AG10803 (cell line): ENCODE results near the gene FSTL3.

Experiments used
- DNase-seq: peaks from one replicate; pipeline ENCODE4 v3.0.0; 2010; ENCODE audit warnings: low read depth
- H3K4me3 ChIP-seq: 2 replicates; pipeline ENCODE4 v1.5.1; 2011; ENCODE audit warnings: mild to moderate bottlenecking, low read length, control low read depth
- TF ChIP-seq, protein P1 (sequence below): conservative IDR thresholded peaks from 2 replicates; pipeline ENCODE4 v1.5.1; 2011; ENCODE audit warnings: mild to moderate bottlenecking, low read length, control low read depth, inconsistent platforms

FSTL3 gene

GRCh38 chr19:676007-676338 lies 219 bp upstream of the FSTL3 start:
- TF ChIP-seq, protein P1, sequence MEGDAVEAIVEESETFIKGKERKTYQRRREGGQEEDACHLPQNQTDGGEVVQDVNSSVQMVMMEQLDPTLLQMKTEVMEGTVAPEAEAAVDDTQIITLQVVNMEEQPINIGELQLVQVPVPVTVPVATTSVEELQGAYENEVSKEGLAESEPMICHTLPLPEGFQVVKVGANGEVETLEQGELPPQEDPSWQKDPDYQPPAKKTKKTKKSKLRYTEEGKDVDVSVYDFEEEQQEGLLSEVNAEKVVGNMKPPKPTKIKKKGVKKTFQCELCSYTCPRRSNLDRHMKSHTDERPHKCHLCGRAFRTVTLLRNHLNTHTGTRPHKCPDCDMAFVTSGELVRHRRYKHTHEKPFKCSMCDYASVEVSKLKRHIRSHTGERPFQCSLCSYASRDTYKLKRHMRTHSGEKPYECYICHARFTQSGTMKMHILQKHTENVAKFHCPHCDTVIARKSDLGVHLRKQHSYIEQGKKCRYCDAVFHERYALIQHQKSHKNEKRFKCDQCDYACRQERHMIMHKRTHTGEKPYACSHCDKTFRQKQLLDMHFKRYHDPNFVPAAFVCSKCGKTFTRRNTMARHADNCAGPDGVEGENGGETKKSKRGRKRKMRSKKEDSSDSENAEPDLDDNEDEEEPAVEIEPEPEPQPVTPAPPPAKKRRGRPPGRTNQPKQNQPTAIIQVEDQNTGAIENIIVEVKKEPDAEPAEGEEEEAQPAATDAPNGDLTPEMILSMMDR: no peak
- DNase-seq: no peak
- peak overlapping the region; percentile 46 for H3K4me3 ChIP-seq

DNA sequence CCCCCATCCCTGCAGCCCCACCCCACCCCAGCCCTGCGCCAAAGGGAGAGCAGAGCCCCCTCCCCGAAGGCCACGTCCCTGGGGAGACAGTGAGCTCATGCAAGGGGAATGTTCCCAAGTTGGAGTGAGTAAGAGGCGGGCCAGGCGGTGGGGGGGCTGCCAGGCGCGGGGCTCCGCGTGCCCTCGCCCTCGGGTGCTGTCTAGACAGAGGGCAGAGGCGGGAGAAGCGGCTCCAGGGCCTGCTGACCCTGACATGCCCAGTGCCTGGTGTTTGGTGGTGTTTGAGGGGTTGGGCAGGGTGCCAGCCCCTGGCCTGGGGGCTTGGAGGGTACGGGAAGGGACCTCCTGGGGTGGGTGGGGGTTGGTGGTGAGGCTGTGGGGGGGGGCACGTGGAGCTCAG lies 1.0 kb downstream of the FSTL3 start:
- TF ChIP-seq, protein P1: no peak
- H3K4me3 ChIP-seq: peak overlapping the region; percentile 86
- DNase-seq: peak; percentile 82

DNA sequence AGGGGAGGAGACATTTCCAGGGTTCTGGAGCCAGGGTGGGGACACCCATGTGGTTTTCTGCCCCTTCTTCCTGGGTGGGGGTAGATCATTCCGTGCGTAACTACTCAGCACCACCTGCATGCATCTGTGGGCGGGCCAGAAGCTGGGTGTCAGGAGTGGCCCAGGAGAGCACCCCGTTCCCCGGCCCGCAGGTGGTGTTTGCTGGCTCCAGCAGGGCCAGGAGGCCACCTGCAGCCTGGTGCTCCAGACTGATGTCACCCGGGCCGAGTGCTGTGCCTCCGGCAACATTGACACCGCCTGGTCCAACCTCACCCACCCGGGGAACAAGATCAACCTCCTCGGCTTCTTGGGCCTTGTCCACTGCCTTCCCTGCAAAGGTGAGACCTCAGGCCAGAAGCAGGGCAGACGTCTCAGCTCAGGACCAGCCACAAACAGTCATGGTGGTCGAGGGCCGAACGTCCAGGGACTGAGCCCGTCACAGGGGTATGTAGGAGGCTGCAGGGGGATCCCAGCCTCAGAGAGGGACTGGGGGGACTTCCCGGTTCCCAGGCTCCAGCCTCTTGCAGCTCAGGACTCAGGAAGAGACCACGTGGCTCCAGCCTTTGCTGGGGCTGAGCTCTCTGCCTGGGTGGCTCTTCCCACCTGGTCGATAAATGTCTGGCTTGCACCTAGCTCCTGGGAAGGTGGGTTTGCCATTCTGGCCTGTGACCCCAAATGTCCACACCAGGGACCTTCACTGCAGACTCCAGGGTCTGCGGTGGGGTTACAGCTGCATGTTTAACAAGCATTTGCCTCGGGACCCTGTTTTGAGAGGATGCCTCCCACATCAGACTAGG lies 1.6 kb downstream of the FSTL3 start:
- TF ChIP-seq, protein P1: no peak
- peak overlapping the region; percentile 86 for H3K4me3 ChIP-seq

DNA sequence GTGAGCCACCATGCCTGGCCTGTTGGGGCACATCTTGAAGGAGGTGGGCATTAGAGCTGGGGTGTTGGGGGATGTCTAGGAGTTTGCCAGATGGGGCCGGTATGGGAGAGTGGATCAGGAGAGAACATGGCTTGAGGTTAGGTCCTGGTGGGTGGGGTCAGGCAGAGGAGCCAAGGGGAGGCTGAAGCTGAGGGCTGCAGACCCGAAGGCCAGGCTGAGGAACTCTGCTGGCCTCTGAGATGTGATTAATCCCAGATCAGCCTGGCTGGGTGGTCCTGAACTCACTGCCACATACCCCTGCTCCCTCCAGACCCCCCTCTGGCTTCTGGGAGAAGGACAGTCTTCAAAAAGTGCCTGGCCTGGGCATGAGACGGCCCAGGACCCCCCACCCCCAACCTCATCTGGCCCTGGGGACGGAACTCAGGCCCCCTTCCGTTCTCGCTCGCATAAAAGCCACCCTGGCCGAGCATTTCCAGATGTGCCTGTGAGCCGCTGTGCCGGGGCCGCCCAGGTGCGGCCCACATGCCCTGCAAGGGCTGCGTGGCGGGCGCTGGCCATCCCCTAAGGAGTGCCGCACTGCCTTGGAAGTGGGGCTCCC lies 2.7 kb downstream of the FSTL3 start:
- TF ChIP-seq, protein P1: no peak
- no peak for DNase-seq
- H3K4me3 ChIP-seq: peak overlapping the region; percentile 58

More for the DNA sequence above, 1.6 kb downstream of the FSTL3 start:
- DNase-seq: no peak

DNA sequence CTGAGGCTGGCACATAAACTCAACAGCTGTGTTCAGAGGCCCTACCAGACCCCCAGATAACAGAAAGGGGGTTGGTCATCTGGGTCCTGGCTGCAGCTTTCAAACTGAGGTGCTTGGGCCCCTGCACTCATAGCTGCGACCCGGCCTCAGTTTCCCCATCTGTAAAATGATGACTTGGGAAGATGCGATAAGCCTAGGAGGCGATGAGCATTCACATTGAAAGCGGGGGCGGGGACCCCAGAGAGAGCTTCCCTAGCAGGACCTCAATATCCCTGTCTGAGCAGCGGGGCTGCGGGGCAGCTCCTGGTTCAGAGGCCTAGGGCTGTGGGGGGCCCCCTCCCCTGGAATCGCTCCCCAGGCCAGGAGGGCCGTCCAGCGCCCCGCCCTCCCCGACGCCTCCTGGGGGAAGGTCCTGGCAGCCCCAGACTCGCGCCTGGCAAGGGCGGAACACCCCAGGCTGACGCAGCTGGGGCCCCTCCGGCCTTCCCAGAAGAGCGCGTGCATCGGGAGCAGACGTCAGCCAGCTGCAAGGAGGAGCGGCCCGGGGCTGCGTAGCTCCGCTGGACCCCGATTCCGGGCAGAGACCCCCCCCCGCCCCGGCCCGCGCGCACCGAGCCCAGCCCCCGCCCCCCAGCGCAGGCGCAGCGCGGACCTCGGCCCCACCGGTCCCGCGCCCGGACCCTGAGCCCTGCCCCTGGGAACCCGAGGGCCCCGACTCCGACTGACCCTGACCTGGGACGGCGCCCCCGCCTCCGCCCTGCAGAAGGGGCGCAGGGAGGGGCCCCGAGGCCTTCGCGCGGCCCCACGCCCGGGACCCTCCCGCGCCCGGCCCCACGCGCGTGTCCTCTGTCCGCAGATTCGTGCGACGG lies 3.5 kb downstream of the FSTL3 start:
- peak; percentile 72 for DNase-seq
- TF ChIP-seq, protein P1: no peak

GRCh38 chr19:680287-681028 lies 4.3 kb downstream of the FSTL3 start:
- peak overlapping the region; percentile 62 for H3K4me3 ChIP-seq
- TF ChIP-seq, protein P1: peak; percentile 29
- peak; percentile 98 for DNase-seq

More for the DNA sequence above, 3.5 kb downstream of the FSTL3 start:
- peak overlapping the region; percentile 58 for H3K4me3 ChIP-seq
